Measurements from ENCODE around the gene RHBDL3. TPM values are rescaled to one million over a fixed set of nuclear protein-coding genes. Genes with fewer than 3 reads are reported as not detected.

Gene RHBDL3
- polyA plus RNA-seq, 3 donors: 0.08 to 0.79 (median 0.21) TPM

DNA sequence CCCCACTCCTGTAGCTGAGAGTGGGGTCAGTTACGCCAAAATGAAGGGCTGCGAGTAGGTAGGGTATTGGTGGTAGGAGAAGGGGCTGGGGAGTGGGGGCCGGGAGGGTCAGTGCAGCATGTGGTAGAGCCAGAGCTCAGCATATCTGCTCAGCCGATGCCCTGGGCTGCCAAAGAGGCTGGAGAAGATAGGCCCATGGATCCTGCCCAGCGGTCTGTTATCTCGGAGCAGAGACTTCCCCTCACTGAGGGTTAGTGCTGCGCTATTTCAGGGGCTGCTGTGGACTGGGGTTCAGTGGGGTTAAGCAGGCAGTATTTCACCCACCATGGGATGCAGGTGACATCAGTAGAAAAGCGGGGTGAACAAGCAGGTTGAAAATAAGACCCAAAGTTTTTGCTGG lies 19.7 kb downstream of the RHBDL3 start:
- no peak overlapping the region for H3K27ac ChIP-seq (ENCODE audit: low read depth, low read length)
- WGBS, 3 donors: 73 to 94% (median 85%) methylated on average over 8 of the region's 8 CpGs

DNA sequence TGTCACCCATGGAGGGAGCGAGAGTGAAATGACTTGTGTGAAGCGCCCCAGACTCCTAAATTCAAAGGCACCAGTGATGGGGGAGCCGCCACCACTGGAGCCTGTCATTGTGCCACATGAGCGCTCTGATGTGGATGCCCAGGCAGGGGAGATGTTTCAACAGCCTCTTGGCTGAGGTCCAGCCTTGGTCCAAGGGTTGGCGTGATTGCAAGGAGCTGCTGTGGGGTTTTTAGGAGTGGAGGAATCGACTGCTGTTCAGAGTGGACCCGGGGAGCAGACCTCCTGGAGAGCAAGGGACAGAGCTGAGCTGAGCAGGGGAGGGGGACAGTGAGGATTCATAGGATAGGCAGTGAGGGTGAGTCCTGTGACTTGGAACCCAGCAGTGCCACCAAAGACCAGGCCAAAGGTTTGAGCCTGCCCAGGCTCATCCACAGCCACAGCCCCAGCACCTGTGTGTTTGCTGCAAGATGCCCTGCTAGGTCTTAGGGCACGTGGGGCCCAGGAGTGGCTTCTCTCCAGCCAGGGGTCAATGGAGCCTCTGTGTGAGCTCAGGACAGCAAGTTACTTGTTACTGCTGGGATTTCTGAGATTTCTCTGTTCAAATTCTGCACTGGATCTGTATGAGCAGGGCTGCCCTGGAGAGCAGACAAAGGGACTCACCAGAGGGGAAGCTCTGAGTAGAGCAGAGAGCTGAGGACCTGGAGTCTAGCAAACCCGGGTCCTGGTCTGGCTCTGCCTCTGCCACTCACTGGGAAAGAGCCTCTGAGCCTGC lies 20.3 kb downstream of the RHBDL3 start:
- WGBS, 3 donors: 67 to 72% (median 70%) methylated on average over 9 of the region's 9 CpGs
- H3K27ac ChIP-seq (ENCODE audit: low read depth, low read length): no peak overlapping the region

DNA sequence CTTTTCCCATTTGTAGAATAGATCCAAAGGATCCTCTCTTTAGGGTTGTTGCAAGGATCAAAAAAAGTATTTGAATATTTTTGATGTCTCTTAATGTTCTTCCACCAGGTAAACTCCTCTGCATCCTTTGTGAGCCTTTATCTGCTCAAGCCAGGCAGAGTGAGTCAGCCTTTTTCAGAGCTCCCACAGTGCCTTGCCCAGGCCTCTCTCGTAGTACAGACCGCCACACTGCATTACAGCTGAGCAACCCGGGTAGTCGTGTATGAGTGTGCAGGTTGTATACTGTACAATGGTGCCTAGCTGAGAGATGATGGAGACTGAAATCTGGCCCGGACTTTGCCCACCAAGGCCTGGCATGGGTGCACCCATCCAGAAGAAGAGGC lies 20.9 kb downstream of the RHBDL3 start:
- 64 to 85% (median 66%) methylated on average over 5 of the region's 5 CpGs for WGBS, 3 donors
- H3K27ac ChIP-seq (ENCODE audit: low read depth, low read length): no peak overlapping the region

DNA sequence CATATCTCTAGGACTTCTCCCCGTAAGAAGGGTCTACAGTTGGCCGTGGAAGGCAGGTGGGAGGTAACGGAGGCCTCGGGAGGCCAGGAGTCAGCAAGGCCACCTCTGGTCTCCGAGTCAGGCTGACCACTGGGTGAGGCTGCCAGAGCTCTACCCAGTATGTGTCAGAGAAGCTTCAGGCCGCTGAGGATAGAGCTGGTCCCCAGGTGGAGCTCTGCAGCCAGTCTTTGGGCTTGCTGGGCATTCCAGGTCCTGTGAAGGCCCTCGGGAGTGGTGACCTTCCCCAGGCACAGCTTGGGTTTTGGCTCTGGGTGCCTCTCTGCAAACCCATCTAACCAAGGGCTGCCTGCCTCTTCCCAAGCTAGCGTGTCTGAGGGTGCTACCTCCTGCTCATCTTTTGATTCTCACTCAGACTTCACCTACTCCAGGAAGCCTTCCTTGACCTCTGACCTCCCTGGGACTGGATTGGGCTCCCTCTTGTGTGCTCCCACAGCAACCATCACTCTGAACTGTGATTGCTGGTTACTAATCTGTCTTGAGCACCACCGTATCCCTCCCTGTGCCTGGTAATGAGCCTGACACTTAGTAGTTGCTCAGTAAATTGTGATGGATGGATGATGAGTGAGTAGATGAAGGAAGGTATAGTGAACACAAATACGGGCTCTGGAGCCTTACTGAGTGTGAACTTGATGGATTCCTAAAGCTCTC lies 22.3 kb downstream of the RHBDL3 start:
- no peak overlapping the region for H3K27ac ChIP-seq (ENCODE audit: low read depth, low read length)
- 85 to 90% (median 86%) methylated on average over 10 of the region's 10 CpGs for WGBS, 3 donors

DNA sequence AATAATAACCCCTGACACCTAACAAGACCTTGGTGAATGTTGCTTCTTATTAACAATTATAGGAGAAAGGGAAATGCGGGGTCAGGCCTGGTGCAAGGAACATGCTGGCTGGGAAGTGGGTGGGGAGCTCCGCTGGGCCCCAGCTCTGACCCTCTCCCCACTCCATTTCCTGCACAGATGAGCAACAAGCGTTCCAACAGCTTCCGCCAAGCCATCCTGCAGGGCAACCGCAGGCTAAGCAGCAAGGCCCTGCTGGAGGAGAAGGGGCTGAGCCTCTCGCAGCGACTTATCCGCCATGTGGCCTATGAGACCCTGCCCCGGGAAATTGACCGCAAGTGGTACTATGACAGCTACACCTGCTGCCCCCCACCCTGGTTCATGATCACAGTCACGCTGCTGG lies 23.0 kb downstream of the RHBDL3 start:
- 40 to 76% (median 40%) methylated on average over 11 of the region's 11 CpGs for WGBS, 3 donors

DNA sequence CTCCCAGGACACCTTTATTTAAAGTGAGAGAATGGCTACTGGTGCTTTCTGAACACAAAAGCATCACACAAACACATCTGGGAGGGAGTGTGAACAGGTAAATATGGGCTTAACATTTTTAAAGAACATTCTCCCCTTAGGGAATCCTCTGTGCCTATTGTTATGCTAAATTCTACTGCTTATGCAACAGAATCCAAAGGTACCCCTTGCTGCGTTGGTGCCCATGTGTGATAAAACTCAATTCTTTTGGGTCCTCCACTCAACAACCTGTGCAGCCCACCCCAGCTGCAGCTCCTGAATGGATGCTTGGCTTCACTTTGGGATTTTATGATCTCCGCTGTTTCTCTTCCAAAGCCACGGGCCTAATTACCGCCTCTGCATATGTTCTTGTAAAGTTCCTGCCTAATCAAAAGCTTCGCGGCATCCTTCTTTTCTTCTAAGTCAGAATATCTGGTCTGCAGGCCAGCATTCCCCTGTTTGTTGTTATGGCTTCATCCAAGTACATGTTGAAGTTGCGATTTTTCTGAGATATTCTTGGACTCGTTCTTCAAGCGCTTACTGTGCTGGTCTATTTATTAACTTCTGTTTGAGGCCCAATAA lies 23.9 kb downstream of the RHBDL3 start:
- H3K27ac ChIP-seq (ENCODE audit: low read depth, low read length): no peak overlapping the region
- WGBS, 3 donors: 79 to 90% (median 86%) methylated on average over 9 of the region's 9 CpGs

More for the DNA sequence above, 23.0 kb downstream of the RHBDL3 start:
- H3K27ac ChIP-seq (ENCODE audit: low read depth, low read length): no peak overlapping the region

DNA sequence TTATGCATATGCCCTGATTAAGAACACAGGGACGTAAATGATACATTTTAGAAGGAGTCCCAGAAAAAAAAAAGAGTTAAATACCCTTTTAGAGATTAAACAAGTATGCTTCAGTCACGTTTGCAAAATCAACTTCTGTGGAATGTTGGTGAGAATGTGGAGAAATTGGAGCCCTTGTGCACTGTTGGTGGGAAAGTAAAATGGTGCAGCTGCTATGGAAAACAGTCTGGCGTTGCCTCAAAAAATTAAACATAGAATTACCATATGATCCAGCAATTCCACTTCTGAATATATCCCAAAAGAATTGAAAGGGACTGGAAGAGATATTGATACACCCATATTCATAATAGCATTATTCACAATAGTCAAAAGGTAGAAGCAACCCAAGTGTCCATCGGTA lies 26.5 kb downstream of the RHBDL3 start:
- WGBS, 3 donors: 71 to 79% (median 75%) methylated on average over 4 of the region's 4 CpGs
- H3K27ac ChIP-seq (ENCODE audit: low read depth, low read length): no peak overlapping the region

DNA sequence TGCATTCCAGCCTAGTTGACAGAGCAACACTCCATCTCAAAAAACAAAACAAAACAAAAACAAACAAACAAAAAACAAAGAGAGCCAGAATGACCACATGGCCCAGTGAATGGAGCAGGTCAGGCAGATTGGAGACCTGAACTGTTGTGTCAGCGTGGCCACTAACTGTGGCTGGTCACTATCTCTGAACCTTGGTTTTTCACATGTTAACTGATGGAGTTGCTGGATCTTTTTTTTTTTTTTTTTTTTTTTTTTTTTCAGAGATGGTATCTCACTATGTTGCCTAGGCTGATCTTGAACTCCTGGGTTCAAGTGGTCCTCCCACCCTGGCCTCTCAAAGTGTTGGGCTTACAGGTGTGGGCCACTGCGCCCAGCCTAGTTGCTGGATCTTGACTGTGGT lies 31.8 kb downstream of the RHBDL3 start:
- WGBS, 3 donors: 84 to 98% (median 97%) methylated on average over 2 of the region's 2 CpGs

DNA sequence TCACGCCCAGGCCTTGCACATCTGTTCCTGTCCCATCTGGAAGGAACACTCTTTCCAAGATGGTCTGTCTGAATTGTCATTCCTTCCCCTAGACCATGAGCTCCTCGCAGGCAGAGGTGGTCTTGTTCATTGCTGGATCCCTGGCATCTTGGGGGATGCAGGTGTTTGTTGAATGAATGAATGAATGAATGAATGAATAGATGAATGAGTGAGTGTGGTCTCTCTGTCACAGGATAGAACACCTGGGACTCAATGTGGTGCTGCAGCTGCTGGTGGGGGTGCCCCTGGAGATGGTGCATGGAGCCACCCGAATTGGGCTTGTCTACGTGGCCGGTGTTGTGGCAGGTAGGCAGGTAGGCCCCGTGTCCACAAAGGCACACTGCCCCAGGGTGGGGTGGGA lies 32.2 kb downstream of the RHBDL3 start:
- 94 to 96% (median 95%) methylated on average over 6 of the region's 6 CpGs for WGBS, 3 donors
- no peak overlapping the region for H3K27ac ChIP-seq (ENCODE audit: low read depth, low read length)

More for the DNA sequence above, 31.8 kb downstream of the RHBDL3 start:
- no peak overlapping the region for H3K27ac ChIP-seq (ENCODE audit: low read depth, low read length)

DNA sequence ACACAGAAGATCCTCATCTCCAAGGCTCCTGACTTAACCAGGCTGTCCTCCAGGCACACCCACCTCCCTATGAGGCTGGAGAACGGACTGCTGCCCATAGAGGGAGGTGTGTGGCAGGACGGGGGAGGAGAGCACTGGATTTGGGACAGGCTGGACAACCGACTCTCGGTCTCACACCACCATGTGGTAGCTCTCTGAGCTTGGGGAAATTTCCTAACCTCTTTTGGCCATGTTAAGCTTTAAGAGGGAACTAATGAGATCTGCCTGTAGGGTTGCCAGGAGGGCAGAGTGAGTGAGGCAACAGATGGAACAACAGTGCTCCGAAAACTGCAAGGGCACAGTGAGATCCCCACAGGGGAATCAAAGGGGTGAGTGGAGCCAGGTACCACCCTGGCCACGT lies 32.7 kb downstream of the RHBDL3 start:
- 66 to 87% (median 73%) methylated on average over 6 of the region's 6 CpGs for WGBS, 3 donors
- no peak overlapping the region for H3K27ac ChIP-seq (ENCODE audit: low read depth, low read length)

DNA sequence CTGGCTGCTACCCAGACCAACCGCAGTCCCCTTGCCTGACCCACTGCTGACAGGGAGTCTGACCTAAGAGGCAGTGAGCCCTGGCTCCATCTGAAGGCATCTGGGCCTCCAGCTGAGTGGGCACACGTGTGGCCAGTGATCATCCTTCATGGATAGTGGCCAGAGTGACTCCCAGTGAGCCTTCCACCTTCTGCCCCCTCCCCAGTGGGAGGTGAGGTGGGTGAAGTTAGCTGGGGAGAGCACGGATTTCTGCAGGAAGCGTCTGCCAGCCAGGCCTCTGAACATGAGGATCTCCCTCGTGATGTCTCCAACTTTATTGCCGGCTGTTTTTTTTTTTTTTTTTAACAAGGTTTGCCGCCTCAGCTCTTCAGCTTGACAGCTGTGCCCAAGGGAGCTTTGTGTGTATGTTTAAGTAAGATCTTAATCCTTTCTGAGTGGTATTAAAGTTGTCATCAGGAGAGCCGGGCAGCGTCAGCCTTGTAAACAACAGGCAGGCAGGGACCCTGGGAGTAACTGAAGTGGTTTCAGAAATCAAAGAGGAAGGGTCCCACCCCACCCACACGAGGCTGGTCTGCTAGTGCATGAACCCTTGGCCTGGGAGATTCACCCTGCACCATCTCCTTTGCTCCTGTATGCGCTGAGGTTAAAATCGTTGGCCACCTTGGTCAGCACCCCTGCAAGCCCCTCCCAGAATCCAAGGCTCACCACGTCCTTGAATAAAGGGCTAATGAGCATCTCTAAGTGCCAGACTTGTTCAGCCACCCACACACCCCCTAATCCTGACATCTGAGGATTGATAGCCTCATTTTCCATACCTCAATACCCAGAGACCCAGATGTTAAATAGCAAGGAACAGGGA lies 33.3 kb downstream of the RHBDL3 start:
- H3K27ac ChIP-seq (ENCODE audit: low read depth, low read length): no peak overlapping the region
- 57 to 68% (median 68%) methylated on average over 13 of the region's 13 CpGs for WGBS, 3 donors

DNA sequence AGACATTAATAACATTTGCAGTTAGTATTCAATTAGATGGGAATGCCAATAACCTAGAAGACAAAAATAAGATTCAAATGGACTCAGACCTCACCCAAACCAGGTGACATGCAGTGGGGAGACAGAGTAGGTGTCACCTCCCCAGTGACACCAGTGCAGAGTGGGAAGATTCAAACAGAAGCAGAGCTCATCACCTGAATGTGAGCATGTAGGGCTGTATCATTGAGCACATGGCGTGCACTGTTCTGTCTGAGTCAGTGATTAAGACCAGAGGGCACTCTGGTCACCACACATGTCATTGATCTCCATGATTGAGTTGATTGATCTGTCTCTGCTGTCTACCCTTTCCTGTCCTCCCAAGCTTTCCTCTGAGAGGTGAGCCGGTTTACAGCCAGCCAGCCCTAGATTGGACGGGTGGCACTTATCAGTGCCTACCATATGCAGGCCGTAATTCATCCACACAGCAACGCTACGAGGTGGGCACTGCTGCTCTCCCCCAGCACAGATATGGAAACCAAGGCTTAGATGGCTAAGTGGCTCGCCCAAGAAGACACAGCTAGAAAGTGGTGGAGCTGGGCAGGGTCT lies 34.0 kb downstream of the RHBDL3 start:
- WGBS, 3 donors: 87 to 93% (median 89%) methylated on average over 7 of the region's 7 CpGs
- no peak overlapping the region for H3K27ac ChIP-seq (ENCODE audit: low read depth, low read length)

DNA sequence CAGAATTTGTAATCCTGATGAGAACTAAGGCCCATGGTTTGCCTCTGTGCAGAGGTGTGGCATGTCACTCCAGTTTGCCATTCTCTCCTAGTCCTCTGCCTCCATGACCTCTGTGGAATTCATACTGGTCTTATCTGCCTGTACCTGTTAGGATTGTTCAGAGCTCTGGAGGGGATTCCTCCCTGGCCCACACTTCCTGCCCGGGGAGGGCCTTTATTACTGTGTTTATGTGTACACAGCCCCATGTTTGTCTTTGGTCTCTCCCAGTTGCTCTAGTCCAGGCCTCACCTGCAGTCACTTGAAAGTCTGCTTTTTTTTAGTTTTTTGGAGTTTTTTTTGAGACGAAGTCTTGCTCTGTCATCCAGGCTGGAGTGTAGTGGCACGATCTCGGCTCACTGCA lies 36.4 kb downstream of the RHBDL3 start:
- no peak overlapping the region for H3K27ac ChIP-seq (ENCODE audit: low read depth, low read length)
- 85 to 93% (median 91%) methylated on average over 4 of the region's 4 CpGs for WGBS, 3 donors

DNA sequence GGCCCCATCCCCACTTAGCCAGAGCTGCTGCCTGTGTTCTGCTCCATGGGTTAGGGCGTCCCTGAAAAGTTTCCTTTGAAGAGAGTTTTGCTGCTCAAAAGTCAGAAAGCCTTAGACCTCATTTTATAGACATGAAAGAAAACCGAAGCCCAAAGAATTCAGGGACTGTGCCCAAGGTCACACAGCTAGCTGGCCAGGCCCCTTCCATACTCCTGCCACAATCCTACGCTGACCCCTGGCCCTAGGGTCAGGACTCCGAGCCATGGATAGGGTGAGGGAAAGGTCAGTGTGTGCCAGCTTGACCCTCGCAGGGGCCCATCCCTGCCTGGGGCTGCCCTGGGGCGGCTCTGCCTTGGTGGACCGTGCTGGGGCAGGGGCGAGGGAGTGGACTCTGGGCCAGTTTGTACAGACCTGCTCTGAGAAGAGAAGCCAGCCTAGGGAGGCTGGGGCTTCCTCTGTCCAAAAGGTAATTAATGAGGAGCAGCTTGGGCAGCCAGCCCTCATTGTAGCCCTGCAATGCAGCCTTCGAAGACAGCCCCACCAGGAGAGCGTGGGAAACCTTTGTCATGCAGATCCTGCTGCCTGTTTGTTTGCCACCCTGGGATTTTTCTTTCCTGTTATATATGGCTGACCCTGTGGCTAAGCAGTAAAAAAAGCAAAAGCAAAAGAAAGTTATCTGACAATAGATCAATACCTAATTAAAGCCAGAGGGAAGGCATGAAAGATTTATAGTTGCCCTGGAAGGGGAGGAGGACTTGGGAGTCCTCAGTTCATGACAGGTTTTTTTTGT lies 37.4 kb downstream of the RHBDL3 start:
- H3K27ac ChIP-seq (ENCODE audit: low read depth, low read length): no peak overlapping the region
- 69 to 90% (median 84%) methylated on average over 10 of the region's 10 CpGs for WGBS, 3 donors

DNA sequence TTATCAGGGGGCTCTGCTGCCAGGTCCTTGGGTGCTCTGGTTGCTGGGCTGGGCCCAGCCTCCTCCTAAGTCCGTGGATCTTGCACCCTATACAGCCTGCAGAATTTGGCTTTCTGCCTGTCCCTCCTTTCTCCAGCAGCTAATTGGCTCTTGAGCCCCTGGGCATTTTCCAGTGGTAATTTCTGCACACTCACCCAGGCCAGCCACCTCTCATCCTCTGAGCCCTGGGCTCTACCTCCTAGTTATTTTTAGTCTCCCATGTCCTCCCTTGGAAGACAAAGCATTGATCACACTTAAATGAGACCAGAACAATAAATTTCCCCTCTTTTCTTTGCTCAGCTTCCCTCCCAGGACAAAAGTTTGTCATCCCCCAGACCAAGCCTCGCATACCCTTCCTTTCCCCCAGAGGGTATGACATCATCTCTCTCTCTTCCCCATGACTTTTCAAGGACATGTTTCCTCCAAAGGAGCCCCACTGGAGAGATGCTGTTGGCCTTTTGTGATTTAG lies 38.2 kb downstream of the RHBDL3 start:
- 53 to 66% (median 57%) methylated on average over 2 of the region's 2 CpGs for WGBS, 3 donors
- no peak overlapping the region for H3K27ac ChIP-seq (ENCODE audit: low read depth, low read length)

DNA sequence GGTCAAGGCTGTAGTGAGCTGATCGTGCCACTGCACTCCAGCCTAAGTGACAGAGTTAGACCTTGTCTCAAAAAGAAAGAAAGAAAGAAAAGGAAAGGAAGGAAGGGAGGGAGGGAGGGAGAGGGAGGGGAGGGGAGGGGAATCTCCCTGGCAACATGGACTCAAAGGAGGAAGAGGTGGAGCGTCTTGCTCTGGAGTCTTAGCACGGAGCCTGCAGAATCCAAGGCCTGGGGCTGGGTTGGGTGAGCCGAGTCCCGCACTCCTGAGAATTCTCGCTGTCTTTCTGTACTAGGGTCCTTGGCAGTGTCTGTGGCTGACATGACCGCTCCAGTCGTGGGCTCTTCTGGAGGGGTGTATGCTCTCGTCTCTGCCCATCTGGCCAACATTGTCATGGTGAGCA lies 39.4 kb downstream of the RHBDL3 start:
- 76 to 89% (median 77%) methylated on average over 9 of the region's 9 CpGs for WGBS, 3 donors

DNA sequence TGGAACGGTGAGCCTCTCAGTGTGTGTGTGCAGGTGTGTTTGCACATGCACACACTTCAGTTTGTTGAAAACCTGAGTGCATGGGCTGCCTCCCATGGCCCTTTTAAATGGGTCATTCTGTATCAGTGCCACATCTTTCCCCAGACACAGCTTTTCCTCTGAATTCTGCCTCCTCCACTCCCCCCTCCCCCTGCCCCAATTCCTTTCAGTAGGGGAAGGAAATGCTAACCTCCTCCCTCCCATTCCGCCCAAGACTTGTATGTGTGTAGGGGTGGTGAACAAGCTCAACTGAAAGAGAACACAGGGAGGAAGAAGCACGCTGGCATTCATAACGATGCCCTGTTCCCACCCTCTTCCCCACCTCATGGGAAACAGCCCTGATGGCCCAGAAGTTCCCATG lies 42.0 kb downstream of the RHBDL3 start:
- 45 to 66% (median 46%) methylated on average over 4 of the region's 4 CpGs for WGBS, 3 donors
- H3K27ac ChIP-seq (ENCODE audit: low read depth, low read length): no peak overlapping the region

More for the DNA sequence above, 39.4 kb downstream of the RHBDL3 start:
- H3K27ac ChIP-seq (ENCODE audit: low read depth, low read length): no peak overlapping the region

All from adipose tissue (tissue), 3 donors.